Measurements from ENCODE around the gene TK2. TPM values are rescaled to one million over a fixed set of nuclear protein-coding genes. Genes with fewer than 3 reads are reported as not detected.

TK2 gene
- total RNA-seq, 1 experiment from 2014 or later = 31.2 TPM

DNA sequence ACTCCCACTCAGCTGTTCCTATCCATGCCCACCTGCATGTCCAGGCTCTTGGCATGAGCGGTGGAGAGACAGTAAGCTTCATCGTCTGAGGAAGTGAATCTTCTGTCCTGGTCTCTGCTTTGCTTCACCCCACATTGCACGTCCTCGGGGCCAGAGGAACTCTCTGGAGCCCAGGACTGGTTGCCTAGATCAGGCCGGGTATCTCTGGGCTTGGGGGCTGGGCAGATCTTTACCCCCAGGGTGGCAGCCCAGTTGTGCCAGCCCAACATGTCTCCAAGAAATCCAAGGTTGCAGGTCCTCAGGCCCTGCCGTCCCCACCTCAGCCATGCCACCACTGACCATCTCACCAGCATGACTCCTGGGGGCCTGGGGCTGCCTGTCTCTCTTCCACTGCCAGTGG lies 64.5 kb downstream of the TK2 start:
- intact Hi-C loops (cut with micrococcal nuclease) = no loop called here
- no peak for TF ChIP-seq CTCF (IDR thresholded peaks at IDR 0.05; ENCODE audit: unreplicated experiment)
- H3K9me3 Mint-ChIP-seq (ENCODE audit: unreplicated experiment) = no peaks in the 10 kb centered on the region
- H3K4me1 Mint-ChIP-seq (ENCODE audit: insufficient read depth, unreplicated experiment) = peaks cover 32% of the 10 kb centered on the region
- POLR2A ChIA-PET = interaction anchor here (0.7 to 4.3 kb wide), 2 partner anchors 7 to 77 kb away, joined by 3 to 25 read pairs; no protein-coding TSS in a partner anchor
- no peaks in the 10 kb centered on the region for H3K27me3 Mint-ChIP-seq (ENCODE audit: insufficient read depth, unreplicated experiment)
- no peak overlapping the region for H3K4me3 Mint-ChIP-seq (ENCODE audit: unreplicated experiment)
- H3K27ac Mint-ChIP-seq (ENCODE audit: low read depth, unreplicated experiment) = no peak overlapping the region
- no TSS peak for BruUV-seq (replicated peaks)
- CTCF ChIA-PET = interaction anchor here (0.7 to 11.3 kb wide), 9 partner anchors 25 to 383 kb away, joined by 3 to 189 read pairs (median 4); no protein-coding TSS in a partner anchor
- no peak for DNase-seq (ENCODE audit: unreplicated experiment)
- H3K36me3 Mint-ChIP-seq (ENCODE audit: insufficient read depth, unreplicated experiment) = peaks cover 6% of the 10 kb centered on the region

GRCh38 chr16:66484453-66485213 lies 65.3 kb downstream of the TK2 start:
- Mint-ChIP-seq H3K27ac (ENCODE audit: low read depth, unreplicated experiment) (no peak overlapping the region), H3K9me3 (ENCODE audit: unreplicated experiment) (no peaks in the 10 kb centered on the region), H3K36me3 (ENCODE audit: insufficient read depth, unreplicated experiment) (peaks cover 6% of the 10 kb centered on the region), H3K4me3 (ENCODE audit: unreplicated experiment) (no peak overlapping the region), H3K27me3 (ENCODE audit: insufficient read depth, unreplicated experiment) (no peaks in the 10 kb centered on the region), H3K4me1 (ENCODE audit: insufficient read depth, unreplicated experiment) (peaks cover 32% of the 10 kb centered on the region)
- POLR2A ChIA-PET = interaction anchor here (0.7 to 4.3 kb wide), 2 partner anchors 8 to 77 kb away, joined by 3 to 25 read pairs; no protein-coding TSS in a partner anchor
- intact Hi-C loops (cut with micrococcal nuclease) = loop anchor here (5.0 kb wide), 2 partner anchors 118 to 383 kb away; partner anchors contain the start of gene CMTM3
- no TSS peak for BruUV-seq (replicated peaks)
- CTCF ChIA-PET = interaction anchor here (0.6 to 11.3 kb wide), 14 partner anchors 25 to 1818 kb away, joined by 3 to 189 read pairs (median 3); no protein-coding TSS in a partner anchor
- DNase-seq (ENCODE audit: unreplicated experiment) = no peak
- TF ChIP-seq CTCF (IDR thresholded peaks at IDR 0.05; ENCODE audit: unreplicated experiment) = no peak

DNA sequence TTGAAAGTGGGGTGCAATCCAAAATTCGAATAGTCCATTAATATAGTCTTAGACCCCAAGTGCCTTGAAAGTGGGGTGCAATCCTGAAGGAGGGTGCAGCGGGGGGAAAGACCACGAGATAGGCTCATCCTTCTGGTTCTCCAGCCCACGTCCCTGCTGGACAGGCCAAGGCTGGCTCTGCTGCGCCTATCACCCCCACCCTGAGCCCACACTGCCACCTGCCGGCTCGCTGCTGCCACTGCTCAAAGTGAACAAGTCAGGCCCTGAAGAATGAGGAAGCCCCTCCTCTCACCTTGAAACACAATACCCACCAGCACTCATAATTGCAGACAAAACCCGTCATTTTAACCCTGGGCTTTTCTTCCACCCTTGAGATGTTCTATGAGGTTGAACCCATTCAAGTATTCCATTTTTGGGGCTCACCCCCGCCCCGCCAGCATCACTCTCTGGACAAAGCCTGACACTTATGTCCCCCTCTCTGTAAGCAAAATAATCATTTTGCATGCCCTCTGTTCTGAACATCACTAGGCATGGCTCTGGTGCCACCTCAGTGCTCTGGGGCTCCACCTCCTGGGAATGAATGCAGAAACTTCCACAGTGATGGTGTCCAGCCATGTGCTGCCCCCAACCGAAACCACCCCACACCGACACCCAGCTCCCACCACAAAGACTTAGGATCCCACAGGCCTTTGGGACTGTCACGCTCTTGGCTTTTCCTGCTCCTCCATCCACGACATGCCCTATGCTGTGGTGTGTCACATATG lies 66.1 kb downstream of the TK2 start:
- H3K36me3 Mint-ChIP-seq (ENCODE audit: insufficient read depth, unreplicated experiment) = peaks cover 6% of the 10 kb centered on the region
- peak; percentile 73 for DNase-seq (ENCODE audit: unreplicated experiment)
- no peak overlapping the region for H3K4me3 Mint-ChIP-seq (ENCODE audit: unreplicated experiment)
- H3K27ac Mint-ChIP-seq (ENCODE audit: low read depth, unreplicated experiment) = no peak overlapping the region
- BruUV-seq (replicated peaks) = no TSS peak
- POLR2A ChIA-PET = interaction anchor here (0.9 to 4.3 kb wide), 4 partner anchors 19 to 76 kb away, joined by 3 to 25 read pairs (median 4); no protein-coding TSS in a partner anchor
- CTCF ChIA-PET = interaction anchor here (0.7 to 11.3 kb wide), 13 partner anchors 7 to 1817 kb away, joined by 3 to 189 read pairs (median 5); no protein-coding TSS in a partner anchor
- no peaks in the 10 kb centered on the region for H3K9me3 Mint-ChIP-seq (ENCODE audit: unreplicated experiment)
- intact Hi-C loops (cut with micrococcal nuclease) = loop anchor here (1.0 to 5.0 kb wide), 5 partner anchors 67 to 383 kb away; partner anchors contain the start of genes CMTM3 and TK2
- H3K4me1 Mint-ChIP-seq (ENCODE audit: insufficient read depth, unreplicated experiment) = peaks cover 33% of the 10 kb centered on the region
- no peaks in the 10 kb centered on the region for H3K27me3 Mint-ChIP-seq (ENCODE audit: insufficient read depth, unreplicated experiment)
- TF ChIP-seq CTCF (IDR thresholded peaks at IDR 0.05; ENCODE audit: unreplicated experiment) = peak; percentile 96

All from MCF 10A (cell line).